Natural killer cell (primary cell): ENCODE measurements around the gene RGS3. TPM values are rescaled to one million over a fixed set of nuclear protein-coding genes. Genes with fewer than 3 reads are reported as not detected.

ENCODE experiments used
- ATAC-seq, 3 donors: fragments of 150-1000 bp in 2 of 3; fragments of 200-7000 bp in 1 of 3; cut with Tn5 transposase; 1 replicate in 1 of 3; 2 replicates in 2 of 3; pipeline ENCODE4 v1.10.0; 2021; ENCODE audit warnings: mild to moderate bottlenecking in 2 of 3, moderate library complexity in 2 of 3
- DNase-seq, 2 donors: peaks; one replicate each; pipeline versions ENCODE4 v3.0.0 to v3.0.0-alpha.2; 2013 to 2021; ENCODE audit warnings: mixed read lengths in 1 of 2
- H3K27ac ChIP-seq: one replicate; pipeline ENCODE4 v1.5.1; 2013; ENCODE audit warnings: mild to moderate bottlenecking, low read length
- H3K27me3 ChIP-seq: one replicate; pipeline ENCODE4 v1.6.1; 2013; ENCODE audit warnings: low read length; ENCODE audit not compliant: control insufficient read depth, insufficient read depth
- H3K36me3 ChIP-seq: one replicate; pipeline ENCODE4 v1.6.1; 2013; ENCODE audit warnings: low read length; ENCODE audit not compliant: control insufficient read depth, insufficient read depth
- H3K4me1 ChIP-seq: one replicate; pipeline ENCODE4 v1.6.1; 2013; ENCODE audit warnings: low read length; ENCODE audit not compliant: control insufficient read depth, insufficient read depth
- H3K4me3 ChIP-seq: one replicate; pipeline ENCODE4 v1.5.1; 2013; ENCODE audit warnings: low read length
- H3K9me3 ChIP-seq: one replicate; pipeline ENCODE4 v1.6.1; 2013; ENCODE audit warnings: low read length; ENCODE audit not compliant: control insufficient read depth, insufficient read depth
- H3K27ac Mint-ChIP-seq, 2 donors: one replicate each; pipeline ENCODE4 v1.8.0; 2022; ENCODE audit warnings: mild to moderate bottlenecking in 2 of 2, mixed read lengths in 2 of 2, moderate library complexity in 1 of 2
- H3K27me3 Mint-ChIP-seq, 2 donors: one replicate each; pipeline ENCODE4 v1.8.0; 2022; ENCODE audit warnings: low read depth in 2 of 2, mixed read lengths in 2 of 2
- H3K36me3 Mint-ChIP-seq: one replicate; pipeline ENCODE4 v1.8.0; 2022; ENCODE audit warnings: mixed read lengths
- H3K4me1 Mint-ChIP-seq, 2 donors: one replicate each; pipeline ENCODE4 v1.8.0; 2022; ENCODE audit warnings: mixed read lengths in 2 of 2
- H3K4me3 Mint-ChIP-seq: one replicate; pipeline ENCODE4 v1.8.0; 2022; ENCODE audit warnings: mild to moderate bottlenecking, moderate library complexity, mixed read lengths
- H3K9me3 Mint-ChIP-seq, 2 donors: one replicate each; pipeline ENCODE4 v1.8.0; 2022; ENCODE audit warnings: mixed read lengths in 2 of 2
- CTCF ChIP-seq: fragments of 200-600 bp; IDR thresholded peaks from one replicate; pipeline ENCODE4 v1.8.0; 2022; ENCODE audit warnings: antibody characterized with exemption
- WGBS: methylation state at CpG from one replicate; pipeline ENCODE4 v1.1.7; 2013; ENCODE audit warnings: missing lambda C conversion rate; ENCODE audit not compliant: insufficient coverage; 5-methylcytosine and 5-hydroxymethylcytosine counted together
- intact Hi-C: fragments of 100-400 bp; cut with micrococcal nuclease; formaldehyde crosslinking; loops from one replicate; pipeline ENCODE4 v1.14.2; 2022
- total RNA-seq, 4 donors: library from RNA; stranded (reverse); fragments of 120-200 nt in 1 of 4; gene quantifications; one replicate each; pipeline versions ENCODE4 v1.2.3 to v1.2.4, GENCODE V29; 2013 to 2022

RGS3 gene
- total RNA-seq, 3 donors from 2014 or later (not counting 1 experiment from before 2014, with no cell fraction given): 148 to 269 (median 190) TPM

GRCh38 chr9:113475992-113476391, 12.5 kb downstream of the RGS3 start:
- WGBS: 93% methylated on average over 4 of the region's 4 CpGs
- no peak overlapping the region for H3K4me3 ChIP-seq
- H3K9me3 ChIP-seq: no peaks in the 10 kb centered on the region
- no peak overlapping the region for H3K27ac ChIP-seq
- Mint-ChIP-seq H3K4me3 (no peak overlapping the region), H3K27ac (no peak overlapping the region), H3K9me3 (no peaks in the 10 kb centered on the region), H3K27me3 (no peaks in the 10 kb centered on the region), H3K4me1 (peaks cover 24 to 30% of the 10 kb centered on the region in 2 donors), H3K36me3 (no peaks in the 10 kb centered on the region)
- peaks cover 13% of the 10 kb centered on the region for H3K4me1 ChIP-seq
- no peaks in the 10 kb centered on the region for H3K27me3 ChIP-seq
- TF ChIP-seq CTCF: no peak
- no peaks in the 10 kb centered on the region for H3K36me3 ChIP-seq
- DNase-seq (no peak), ATAC-seq (no peak)
- intact Hi-C loops: no loop called here

GRCh38 chr9:113476511-113476916, 13.0 kb downstream of the RGS3 start:
- Mint-ChIP-seq H3K4me3 (no peak overlapping the region), H3K27ac (no peak overlapping the region), H3K4me1 (peaks cover 27 to 28% of the 10 kb centered on the region in 2 donors), H3K9me3 (no peaks in the 10 kb centered on the region), H3K36me3 (no peaks in the 10 kb centered on the region), H3K27me3 (no peaks in the 10 kb centered on the region)
- Histone ChIP-seq H3K9me3 (no peaks in the 10 kb centered on the region), H3K4me3 (no peak overlapping the region), H3K4me1 (peaks cover 18% of the 10 kb centered on the region), H3K27me3 (no peaks in the 10 kb centered on the region), H3K36me3 (no peaks in the 10 kb centered on the region), H3K27ac (no peak overlapping the region)
- WGBS: 90% methylated on average over 4 of the region's 4 CpGs
- ATAC-seq (no peak), DNase-seq (no peak)
- no peak for TF ChIP-seq CTCF
- intact Hi-C loops: no loop called here

GRCh38 chr9:113477058-113477457, 13.5 kb downstream of the RGS3 start:
- Mint-ChIP-seq H3K27me3 (no peaks in the 10 kb centered on the region), H3K4me3 (no peak overlapping the region), H3K4me1 (peaks cover 26 to 27% of the 10 kb centered on the region in 2 donors), H3K36me3 (no peaks in the 10 kb centered on the region), H3K9me3 (no peaks in the 10 kb centered on the region), H3K27ac (no peak overlapping the region)
- DNase-seq (no peak), ATAC-seq (no peak)
- no peaks in the 10 kb centered on the region for H3K27me3 ChIP-seq
- no peaks in the 10 kb centered on the region for H3K36me3 ChIP-seq
- no peak overlapping the region for H3K27ac ChIP-seq
- intact Hi-C loops: no loop called here
- H3K9me3 ChIP-seq: no peaks in the 10 kb centered on the region
- H3K4me3 ChIP-seq: no peak overlapping the region
- TF ChIP-seq CTCF: no peak
- H3K4me1 ChIP-seq: peaks cover 19% of the 10 kb centered on the region
- WGBS: 94% methylated on average over 4 of the region's 4 CpGs

GRCh38 chr9:113477661-113478060, 14.1 kb downstream of the RGS3 start:
- Mint-ChIP-seq H3K36me3 (no peaks in the 10 kb centered on the region), H3K4me3 (peak overlapping the region; percentile 25), H3K27me3 (no peaks in the 10 kb centered on the region), H3K4me1 (peaks cover 26 to 27% of the 10 kb centered on the region in 2 donors), H3K9me3 (no peaks in the 10 kb centered on the region), H3K27ac (no peak overlapping the region)
- H3K4me3 ChIP-seq: no peak overlapping the region
- no peak for ATAC-seq
- H3K36me3 ChIP-seq: no peaks in the 10 kb centered on the region
- no peak for TF ChIP-seq CTCF
- 89% methylated on average over 5 of the region's 5 CpGs for WGBS
- H3K9me3 ChIP-seq: no peaks in the 10 kb centered on the region
- no peak for DNase-seq
- H3K27ac ChIP-seq: no peak overlapping the region
- H3K27me3 ChIP-seq: no peaks in the 10 kb centered on the region
- intact Hi-C loops: no loop called here
- H3K4me1 ChIP-seq: peaks cover 19% of the 10 kb centered on the region
